ENCODE results near the gene TSSK3.
A peak's percentile ranks its signal among the peaks of the same experiment; 100 is the strongest.
"Not testable (repeated sequence)": the region's sequence is repeated elsewhere in the genome, so short reads cannot be mapped to it uniquely, and the experiment has no call there.

TSSK3 gene

GRCh38 chr1:32392325-32392724, 30.0 kb downstream of the TSSK3 start:
- no peak for DNase-seq
- Histone ChIP-seq H3K36me3 (peaks cover 3% of the 10 kb centered on the region; the same call in 1 of the 2 replicates), H3K4me1 (no peaks in the 10 kb centered on the region), H3K9me3 (no peaks in the 10 kb centered on the region), H3K27me3 (no peaks in the 10 kb centered on the region), H3K4me3 (ENCODE audit: low read depth, low read length) (no peak overlapping the region)
- TF ChIP-seq, protein P1, sequence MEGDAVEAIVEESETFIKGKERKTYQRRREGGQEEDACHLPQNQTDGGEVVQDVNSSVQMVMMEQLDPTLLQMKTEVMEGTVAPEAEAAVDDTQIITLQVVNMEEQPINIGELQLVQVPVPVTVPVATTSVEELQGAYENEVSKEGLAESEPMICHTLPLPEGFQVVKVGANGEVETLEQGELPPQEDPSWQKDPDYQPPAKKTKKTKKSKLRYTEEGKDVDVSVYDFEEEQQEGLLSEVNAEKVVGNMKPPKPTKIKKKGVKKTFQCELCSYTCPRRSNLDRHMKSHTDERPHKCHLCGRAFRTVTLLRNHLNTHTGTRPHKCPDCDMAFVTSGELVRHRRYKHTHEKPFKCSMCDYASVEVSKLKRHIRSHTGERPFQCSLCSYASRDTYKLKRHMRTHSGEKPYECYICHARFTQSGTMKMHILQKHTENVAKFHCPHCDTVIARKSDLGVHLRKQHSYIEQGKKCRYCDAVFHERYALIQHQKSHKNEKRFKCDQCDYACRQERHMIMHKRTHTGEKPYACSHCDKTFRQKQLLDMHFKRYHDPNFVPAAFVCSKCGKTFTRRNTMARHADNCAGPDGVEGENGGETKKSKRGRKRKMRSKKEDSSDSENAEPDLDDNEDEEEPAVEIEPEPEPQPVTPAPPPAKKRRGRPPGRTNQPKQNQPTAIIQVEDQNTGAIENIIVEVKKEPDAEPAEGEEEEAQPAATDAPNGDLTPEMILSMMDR (IDR thresholded peaks at IDR 0.05; ENCODE audit: low read depth, low read length): no peak

DNA sequence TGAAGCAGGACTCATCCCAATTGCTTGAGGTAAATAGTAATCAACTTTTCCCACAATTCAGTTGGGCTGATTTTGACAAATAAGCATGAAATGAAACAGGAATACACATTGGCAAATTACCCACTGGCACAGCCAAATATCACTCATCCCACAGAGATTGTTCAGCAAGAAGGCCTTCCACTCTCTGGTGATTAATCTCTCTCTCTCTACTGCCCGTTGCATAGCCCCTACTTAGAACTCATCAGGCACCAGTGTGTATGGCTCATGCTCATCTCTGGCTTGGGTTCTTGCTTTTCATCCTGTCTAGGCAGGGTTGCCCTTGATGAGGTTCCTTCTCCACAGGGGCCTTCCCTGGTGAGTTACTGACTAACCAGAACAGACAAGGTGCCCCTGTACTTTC, 30.8 kb downstream of the TSSK3 start:
- Histone ChIP-seq H3K27me3 (no peaks in the 10 kb centered on the region), H3K9me3 (no peaks in the 10 kb centered on the region), H3K36me3 (peaks cover 3% of the 10 kb centered on the region; the same call in 1 of the 2 replicates), H3K4me3 (ENCODE audit: low read depth, low read length) (peak overlapping the region; percentile 83; the same call in 1 of the 2 replicates), H3K4me1 (no peaks in the 10 kb centered on the region)
- DNase-seq: no peak
- TF ChIP-seq, protein P1 (IDR thresholded peaks at IDR 0.05; ENCODE audit: low read depth, low read length): no peak

- TF ChIP-seq, protein P1 (IDR thresholded peaks at IDR 0.05; ENCODE audit: low read depth, low read length): no peak
- peaks cover 3% of the 10 kb centered on the region; the same call in 1 of the 2 replicates for H3K36me3 ChIP-seq
- no peaks in the 10 kb centered on the region for H3K9me3 ChIP-seq
- no peaks in the 10 kb centered on the region for H3K27me3 ChIP-seq
- DNase-seq: no peak
- peak overlapping the region; percentile 83 for H3K4me3 ChIP-seq (ENCODE audit: low read depth, low read length)
- no peaks in the 10 kb centered on the region for H3K4me1 ChIP-seq
These were observed 31.4 kb downstream of the TSSK3 start for GRCh38 chr1:32393832-32394140.

DNA sequence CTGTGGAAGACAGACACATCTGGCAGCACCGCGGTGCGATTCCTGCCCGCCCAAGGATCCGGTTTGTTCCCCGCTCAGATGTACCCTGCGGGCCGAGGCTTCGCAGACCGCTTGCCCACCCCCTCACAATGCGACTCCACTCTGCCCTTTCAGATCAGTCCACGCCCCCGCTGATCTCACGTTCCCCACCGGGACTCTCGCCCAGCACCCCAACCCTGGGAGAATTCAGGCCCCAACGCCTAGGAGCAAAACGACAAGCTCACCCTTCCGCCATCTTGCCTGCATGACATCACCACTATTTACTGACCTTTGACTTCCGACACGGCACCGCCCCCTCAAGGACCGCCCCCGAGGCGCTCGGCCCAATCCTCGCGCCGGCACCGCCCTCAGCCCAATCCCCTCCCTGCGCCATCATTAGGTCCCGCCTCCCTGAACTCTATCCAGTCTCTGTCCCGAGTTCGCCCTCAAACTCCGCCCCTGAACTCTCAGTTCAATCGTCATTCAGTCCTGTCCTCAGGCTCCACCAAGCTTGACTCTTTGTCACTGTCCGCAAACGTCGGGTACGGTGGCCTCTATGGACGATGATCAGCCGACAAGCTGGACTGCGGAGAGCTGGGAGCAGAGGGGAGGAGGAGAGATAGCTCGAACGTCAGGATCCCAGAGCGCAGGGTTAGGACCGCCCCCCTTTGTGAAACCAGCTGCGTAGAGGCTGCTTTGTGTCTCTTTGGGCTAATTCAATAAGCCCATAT, 32.0 kb downstream of the TSSK3 start, which contains the start of gene BSDC1:
Gene BSDC1, minus strand, starts transcription at position 301 of the 749 bp plus-strand sequence. Its CDS starts 27 bp downstream, at position 274.
- Histone ChIP-seq H3K9me3 (no peaks in the 10 kb centered on the region), H3K36me3 (peaks cover 1% of the 10 kb centered on the region; the same call in 1 of the 2 replicates), H3K4me1 (no peaks in the 10 kb centered on the region), H3K27me3 (no peaks in the 10 kb centered on the region), H3K4me3 (ENCODE audit: low read depth, low read length) (peak within 1 kb of the TSS; percentile 83)
- TF ChIP-seq, protein P1 (IDR thresholded peaks at IDR 0.05; ENCODE audit: low read depth, low read length): no peak
- DNase-seq: peak; percentile 95

- TF ChIP-seq, protein P1 (IDR thresholded peaks at IDR 0.05; ENCODE audit: low read depth, low read length): no peak
- no peak for DNase-seq
- Histone ChIP-seq H3K4me1 (no peaks in the 10 kb centered on the region), H3K4me3 (ENCODE audit: low read depth, low read length) (peak overlapping the region; percentile 83), H3K36me3 (no peaks in the 10 kb centered on the region), H3K9me3 (no peaks in the 10 kb centered on the region), H3K27me3 (no peaks in the 10 kb centered on the region)
These were observed 32.6 kb downstream of the TSSK3 start for GRCh38 chr1:32394890-32395432.

GRCh38 chr1:32396524-32396923, 34.2 kb downstream of the TSSK3 start:
- DNase-seq; H3K36me3 ChIP-seq; H3K4me1 ChIP-seq; H3K27me3 ChIP-seq; H3K4me3 ChIP-seq (ENCODE audit: low read depth, low read length); H3K9me3 ChIP-seq: not testable (repeated sequence)
